ENCODE data around the gene RIPK1. TPM values are rescaled to one million over a fixed set of nuclear protein-coding genes. Genes with fewer than 3 reads are reported as not detected.

Gene RIPK1
- polyA plus RNA-seq, 1 of the 3 experiments (the other 2 are of a cell fraction): 12.0 TPM

GRCh38 chr6:3052481-3053230 is 15.6 kb upstream of the RIPK1 start:
- no peaks in the 10 kb centered on the region for H3K79me2 ChIP-seq (ENCODE audit: insufficient read depth)
- H3K4me1 ChIP-seq (ENCODE audit: control insufficient read depth in 1 of 2, insufficient read depth in 2 of 2, low read depth in 1 of 2, low read length in 1 of 2): peaks cover 0 to 2% of the 10 kb centered on the region in 2 experiments; a peak in 1 of 4 replicates
- peaks cover 7% of the 10 kb centered on the region for H3F3A ChIP-seq (replicated peaks; ENCODE audit: insufficient read depth)
- H3K9me2 ChIP-seq: no peaks in the 10 kb centered on the region
- TF ChIP-seq IRF3 (IDR thresholded peaks at IDR 0.05; ENCODE audit: low read depth, low read length): no peak
- no peak for TF ChIP-seq GABPA (IDR thresholded peaks at IDR 0.05; ENCODE audit: low read depth)
- TF ChIP-seq, protein P1, sequence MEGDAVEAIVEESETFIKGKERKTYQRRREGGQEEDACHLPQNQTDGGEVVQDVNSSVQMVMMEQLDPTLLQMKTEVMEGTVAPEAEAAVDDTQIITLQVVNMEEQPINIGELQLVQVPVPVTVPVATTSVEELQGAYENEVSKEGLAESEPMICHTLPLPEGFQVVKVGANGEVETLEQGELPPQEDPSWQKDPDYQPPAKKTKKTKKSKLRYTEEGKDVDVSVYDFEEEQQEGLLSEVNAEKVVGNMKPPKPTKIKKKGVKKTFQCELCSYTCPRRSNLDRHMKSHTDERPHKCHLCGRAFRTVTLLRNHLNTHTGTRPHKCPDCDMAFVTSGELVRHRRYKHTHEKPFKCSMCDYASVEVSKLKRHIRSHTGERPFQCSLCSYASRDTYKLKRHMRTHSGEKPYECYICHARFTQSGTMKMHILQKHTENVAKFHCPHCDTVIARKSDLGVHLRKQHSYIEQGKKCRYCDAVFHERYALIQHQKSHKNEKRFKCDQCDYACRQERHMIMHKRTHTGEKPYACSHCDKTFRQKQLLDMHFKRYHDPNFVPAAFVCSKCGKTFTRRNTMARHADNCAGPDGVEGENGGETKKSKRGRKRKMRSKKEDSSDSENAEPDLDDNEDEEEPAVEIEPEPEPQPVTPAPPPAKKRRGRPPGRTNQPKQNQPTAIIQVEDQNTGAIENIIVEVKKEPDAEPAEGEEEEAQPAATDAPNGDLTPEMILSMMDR (IDR thresholded peaks at IDR 0.05): no peak
- TF ChIP-seq SIN3A (IDR thresholded peaks at IDR 0.05; ENCODE audit: borderline replicate concordance, low read depth, low read length): no peak
- no peak for TF ChIP-seq RXRA (IDR thresholded peaks at IDR 0.05; ENCODE audit: borderline replicate concordance, low read depth)
- no peak for TF ChIP-seq TAF1 (IDR thresholded peaks at IDR 0.05; ENCODE audit: borderline replicate concordance, low read depth, low read length)
- TF ChIP-seq FOSL2 (IDR thresholded peaks at IDR 0.05; ENCODE audit: borderline replicate concordance, low read depth): no peak
- TF ChIP-seq USF2 (IDR thresholded peaks at IDR 0.05; ENCODE audit: borderline replicate concordance, low read depth, low read length): no peak
- no peak for TF ChIP-seq EP300 (IDR thresholded peaks at IDR 0.05; ENCODE audit: borderline replicate concordance in 1 of 2, low read depth in 1 of 2, low read length in 1 of 2)
- TF ChIP-seq FOXJ3 (CRISPR knock-in tag; IDR thresholded peaks at IDR 0.05): no peak
- no peak for TF ChIP-seq CHD2 (IDR thresholded peaks at IDR 0.05; ENCODE audit: low read length, partially characterized antibody)
- H3K36me3 ChIP-seq (replicated peaks in 1 of 2; ENCODE audit: control insufficient read depth in 1 of 2, insufficient read depth in 2 of 2, low read length in 1 of 2): no peaks in the 10 kb centered on the region
- no peak overlapping the region for H3K4me3 ChIP-seq (ENCODE audit: low read depth in 2 of 2, low read length in 1 of 2)
- 93% methylated on average over 13 of the region's 17 CpGs for WGBS (ENCODE audit: low lambda C conversion rate)
- no peaks in the 10 kb centered on the region for H4K20me1 ChIP-seq (ENCODE audit: insufficient read depth)
- no peaks in the 10 kb centered on the region for H3K9me3 ChIP-seq
- H3K4me2 ChIP-seq: no peak overlapping the region
- ChIA-PET POLR2A (no interaction called here), CTCF (interaction anchor here (1.2 to 1.6 kb wide), 4 partner anchors 16 to 207 kb away, joined by 3 to 10 read pairs (median 4); partner anchors contain the start of gene NQO2)
- no peak overlapping the region for H3K9ac ChIP-seq
- no peak for DNase-seq
- H3K27ac ChIP-seq (ENCODE audit: low read depth in 2 of 2, low read length in 1 of 2): no peak overlapping the region
- H3K27me3 ChIP-seq (ENCODE audit: insufficient read depth): peaks cover 5% of the 10 kb centered on the region; the same call in 1 of the 2 replicates
- H2AFZ ChIP-seq (ENCODE audit: low read depth): no peak overlapping the region

Measured in SK-N-SH (cell line).